Measurements from ENCODE around the gene DLX6.

DLX6 gene

GRCh38 chr7:97020601-97020995, 15.2 kb downstream of the DLX6 start:
- TF ChIP-seq CTCF (IDR thresholded peaks at IDR 0.05; ENCODE audit: low read length, missing control alignments) = no peak
- no peak overlapping the region for H3K4me3 ChIP-seq (replicated peaks; ENCODE audit: low read depth, low read length)
- DNase-seq (ENCODE audit: low read depth) = no peak

- no peak for DNase-seq (ENCODE audit: low read depth)
- TF ChIP-seq CTCF (IDR thresholded peaks at IDR 0.05; ENCODE audit: low read length, missing control alignments) = no peak
- no peak overlapping the region for H3K4me3 ChIP-seq (replicated peaks; ENCODE audit: low read depth, low read length)
These were observed 15.8 kb downstream of the DLX6 start for GRCh38 chr7:97020996-97021746.

DNA sequence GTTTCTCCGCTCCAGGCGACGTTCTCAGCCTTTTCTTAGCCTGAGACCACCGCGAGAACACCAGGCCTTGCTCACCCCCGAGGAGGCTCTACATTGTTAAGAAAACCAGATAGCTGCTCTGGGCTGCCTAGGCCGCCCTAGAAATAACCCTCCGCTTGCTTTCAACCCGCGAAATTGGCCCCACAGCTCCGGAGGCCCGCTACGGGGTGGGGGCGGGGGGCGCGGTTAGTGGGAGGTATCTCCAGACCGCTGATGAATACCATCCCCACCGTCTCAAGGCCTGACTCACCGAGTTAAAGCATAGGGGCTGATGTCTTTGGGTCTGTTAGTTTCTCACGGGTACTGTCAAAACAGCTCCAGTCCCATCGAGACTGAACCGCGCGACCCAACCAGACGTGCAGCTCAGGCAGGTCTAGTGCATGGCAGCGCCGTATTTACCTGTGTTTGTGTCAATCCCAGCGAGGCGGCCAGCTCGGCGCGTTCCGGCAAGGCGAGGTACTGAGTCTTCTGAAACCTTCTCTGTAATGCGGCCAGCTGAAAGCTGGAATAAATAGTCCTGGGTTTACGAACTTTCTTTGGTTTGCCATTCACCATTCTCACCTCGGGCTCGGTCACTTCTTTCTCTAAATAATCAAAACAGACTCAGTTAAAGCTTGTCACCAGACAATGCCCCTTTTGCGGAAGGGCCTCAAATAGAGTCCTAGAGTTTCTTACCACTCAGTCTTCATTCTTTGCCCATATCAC, 16.6 kb downstream of the DLX6 start:
- no peak overlapping the region for H3K4me3 ChIP-seq (replicated peaks; ENCODE audit: low read depth, low read length)
- no peak for DNase-seq (ENCODE audit: low read depth)
- TF ChIP-seq CTCF (IDR thresholded peaks at IDR 0.05; ENCODE audit: low read length, missing control alignments) = no peak

DNA sequence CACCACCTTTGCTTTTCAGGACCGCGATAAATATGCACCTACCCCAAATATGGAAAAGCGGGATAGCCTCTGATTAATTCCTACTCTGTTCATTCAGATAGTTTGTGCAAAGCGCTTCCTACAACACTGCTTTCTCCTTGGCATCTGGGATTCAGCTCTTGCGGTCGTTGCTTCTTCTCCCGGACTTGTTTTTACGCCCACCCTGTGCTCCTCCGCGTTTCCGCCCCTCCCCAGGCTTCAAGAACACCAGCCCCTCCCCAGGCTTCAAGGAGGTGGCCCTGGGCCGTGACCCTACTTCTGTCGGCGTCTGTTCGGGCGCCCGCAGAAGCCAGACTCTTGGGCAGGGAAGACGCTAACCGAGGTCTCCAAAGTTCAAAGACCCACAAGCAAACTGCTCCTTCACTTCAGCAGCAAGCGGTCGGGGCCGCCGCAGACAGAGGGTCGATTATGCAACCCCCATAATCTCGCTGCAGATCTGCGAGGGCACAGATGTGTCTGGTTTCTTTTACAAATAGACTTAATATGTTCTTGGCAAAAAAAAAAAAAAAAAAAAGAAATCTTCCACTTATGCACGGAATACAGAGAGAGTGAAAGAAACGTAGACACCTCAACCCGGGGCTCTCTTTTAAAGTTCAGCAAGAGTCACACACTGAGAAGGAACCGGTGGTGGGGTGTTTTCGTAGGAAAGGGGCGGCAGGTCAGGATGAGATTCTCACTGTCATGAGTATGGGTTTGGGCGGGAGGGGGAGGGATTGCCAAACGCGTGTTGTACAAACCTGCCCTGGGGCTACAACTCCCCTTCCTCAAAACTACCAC, 17.3 kb downstream of the DLX6 start:
- no peak for DNase-seq (ENCODE audit: low read depth)
- TF ChIP-seq CTCF (IDR thresholded peaks at IDR 0.05; ENCODE audit: low read length, missing control alignments) = no peak
- H3K4me3 ChIP-seq (replicated peaks; ENCODE audit: low read depth, low read length) = no peak overlapping the region

- no peak for TF ChIP-seq CTCF (IDR thresholded peaks at IDR 0.05; ENCODE audit: low read length, missing control alignments)
- no peak for DNase-seq (ENCODE audit: low read depth)
- no peak within 1 kb of the TSS for H3K4me3 ChIP-seq (replicated peaks; ENCODE audit: low read depth, low read length)
These were observed 19.1 kb downstream of the DLX6 start, which contains the start of gene DLX5 for GRCh38 chr7:97024209-97025129. DLX5 (minus strand) TSS chr7:97024831; CDS start chr7:97024623, 208 bp downstream.

GRCh38 chr7:97025130-97025499, 19.8 kb downstream of the DLX6 start:
- DNase-seq (ENCODE audit: low read depth) = no peak
- H3K4me3 ChIP-seq (replicated peaks; ENCODE audit: low read depth, low read length) = no peak overlapping the region
- TF ChIP-seq CTCF (IDR thresholded peaks at IDR 0.05; ENCODE audit: low read length, missing control alignments) = no peak
